DND-41 (cell line): Measurements from ENCODE around the gene H1-8.

ENCODE experiments used
- EZH2 ChIP-seq: IDR thresholded peaks from 3 replicates; pipeline ENCODE4 v1.6.1; 2012; ENCODE audit warnings: borderline replicate concordance, low read depth, mild to moderate bottlenecking, moderate library complexity, low read length, inconsistent platforms; ENCODE audit not compliant: severe bottlenecking
- TF ChIP-seq, protein P1 (sequence below): IDR thresholded peaks from 2 replicates; pipeline ENCODE4 v1.5.1; 2012; ENCODE audit warnings: borderline replicate concordance, low read length, moderate library complexity, mild to moderate bottlenecking; ENCODE audit not compliant: poor library complexity, severe bottlenecking; ENCODE audit errors: extremely low read depth

DNA sequence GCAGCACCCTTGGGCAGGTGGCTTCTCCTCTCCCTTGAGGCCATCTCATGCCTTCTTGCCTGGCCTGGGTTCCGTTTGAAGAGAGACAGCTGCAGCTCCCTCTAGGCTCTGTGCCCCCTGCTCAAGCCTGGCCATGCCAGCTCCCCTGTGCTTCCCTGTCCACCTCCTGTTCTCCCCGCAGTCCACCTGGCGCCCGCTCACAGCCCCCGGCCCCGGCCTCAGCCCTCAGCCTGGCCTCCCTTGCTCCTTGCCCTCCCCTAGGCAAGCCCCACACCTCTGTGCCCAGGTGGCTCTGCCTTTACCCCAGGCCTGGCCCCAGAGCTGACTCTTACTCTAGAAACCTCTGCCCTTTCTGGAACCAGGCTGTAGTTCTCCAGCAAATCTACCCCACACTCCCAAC is 28.4 kb upstream of the H1-8 start:
- no peak for TF ChIP-seq EZH2
- TF ChIP-seq, protein P1, sequence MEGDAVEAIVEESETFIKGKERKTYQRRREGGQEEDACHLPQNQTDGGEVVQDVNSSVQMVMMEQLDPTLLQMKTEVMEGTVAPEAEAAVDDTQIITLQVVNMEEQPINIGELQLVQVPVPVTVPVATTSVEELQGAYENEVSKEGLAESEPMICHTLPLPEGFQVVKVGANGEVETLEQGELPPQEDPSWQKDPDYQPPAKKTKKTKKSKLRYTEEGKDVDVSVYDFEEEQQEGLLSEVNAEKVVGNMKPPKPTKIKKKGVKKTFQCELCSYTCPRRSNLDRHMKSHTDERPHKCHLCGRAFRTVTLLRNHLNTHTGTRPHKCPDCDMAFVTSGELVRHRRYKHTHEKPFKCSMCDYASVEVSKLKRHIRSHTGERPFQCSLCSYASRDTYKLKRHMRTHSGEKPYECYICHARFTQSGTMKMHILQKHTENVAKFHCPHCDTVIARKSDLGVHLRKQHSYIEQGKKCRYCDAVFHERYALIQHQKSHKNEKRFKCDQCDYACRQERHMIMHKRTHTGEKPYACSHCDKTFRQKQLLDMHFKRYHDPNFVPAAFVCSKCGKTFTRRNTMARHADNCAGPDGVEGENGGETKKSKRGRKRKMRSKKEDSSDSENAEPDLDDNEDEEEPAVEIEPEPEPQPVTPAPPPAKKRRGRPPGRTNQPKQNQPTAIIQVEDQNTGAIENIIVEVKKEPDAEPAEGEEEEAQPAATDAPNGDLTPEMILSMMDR, result no peak
